ACC112 (cell line): ENCODE results near the gene SELENOF.

ENCODE experiments used
- H2AFZ ChIP-seq: fragments of 200-600 bp; sonication (generic); one replicate; pipeline ENCODE4 v1.6.0; 2017; ENCODE audit warnings: antibody characterized with exemption, low read length; ENCODE audit not compliant: unreplicated experiment
- H3K27ac ChIP-seq: fragments of 200-600 bp; sonication (generic); 2 replicates; pipeline ENCODE4 v1.5.1; 2014; ENCODE audit warnings: low read depth, mild to moderate bottlenecking, antibody characterized with exemption, low read length, moderate library complexity
- H3K27me3 ChIP-seq: fragments of 200-600 bp; sonication (generic); 2 replicates; pipeline ENCODE4 v1.6.1; 2014; ENCODE audit warnings: mild to moderate bottlenecking, antibody characterized with exemption, low read length, moderate library complexity, mixed read lengths; ENCODE audit not compliant: insufficient read depth
- H3K36me3 ChIP-seq: fragments of 200-600 bp; sonication (generic); 2 replicates; pipeline ENCODE4 v1.6.1; 2016; ENCODE audit warnings: mild to moderate bottlenecking, antibody characterized with exemption, low read length, moderate library complexity, mixed read lengths; ENCODE audit not compliant: insufficient read depth
- H3K4me1 ChIP-seq: fragments of 200-600 bp; sonication (generic); one replicate; pipeline ENCODE4 v1.6.1; 2016; ENCODE audit warnings: low read length, mixed read lengths; ENCODE audit not compliant: insufficient read depth, unreplicated experiment, control insufficient read depth
- H3K4me3 ChIP-seq: fragments of 200-600 bp; sonication (generic); 2 replicates; pipeline ENCODE4 v1.5.1; 2014; ENCODE audit warnings: mild to moderate bottlenecking, low read depth, low read length
- H3K79me2 ChIP-seq: fragments of 200-600 bp; sonication (generic); one replicate; pipeline ENCODE4 v1.6.0; 2016; ENCODE audit warnings: low read length; ENCODE audit not compliant: control insufficient read depth, unreplicated experiment, insufficient read depth

SELENOF gene

DNA sequence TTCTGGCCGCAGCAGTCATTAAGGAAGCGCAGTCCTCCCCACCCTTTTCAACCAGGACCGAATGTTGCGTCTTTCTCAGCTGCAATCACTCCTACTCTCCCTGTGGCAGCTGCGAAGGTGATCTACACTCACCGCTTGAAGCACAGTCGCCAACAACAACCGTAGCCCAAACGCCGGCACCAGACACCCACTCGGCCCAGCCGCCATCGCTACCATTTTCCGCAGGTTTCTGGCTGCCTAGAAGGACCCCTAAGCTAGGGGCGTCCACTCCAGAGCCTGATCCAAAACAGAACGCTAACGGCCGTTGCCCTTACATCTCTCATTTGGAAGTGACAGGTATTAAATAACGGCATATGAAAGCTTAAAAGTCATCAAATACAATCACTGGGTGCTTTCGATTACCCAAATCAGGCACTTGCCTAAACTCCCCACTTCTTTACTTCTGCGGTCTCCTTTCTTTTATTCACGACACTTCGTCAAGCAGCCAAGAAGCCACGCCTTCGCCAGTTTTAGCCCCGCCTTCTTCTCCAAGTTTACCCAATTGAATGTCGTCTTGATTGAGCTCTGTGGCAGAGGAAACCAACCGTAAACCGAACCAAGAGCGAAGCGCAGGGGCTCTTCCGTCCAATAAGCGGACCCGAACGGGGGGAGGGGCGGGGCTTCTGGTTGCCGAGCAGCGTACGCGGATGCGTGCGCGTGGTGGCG, at the start of gene SELENOF:
SELENOF (minus strand) TSS at position 231 of the 705 bp plus-strand sequence; CDS start at position 216, 15 bp downstream.
- peaks cover 14% of the 10 kb centered on the region for H3K4me1 ChIP-seq
- no peaks in the 10 kb centered on the region for H3K27me3 ChIP-seq
- peaks cover 72% of the 10 kb centered on the region for H3K79me2 ChIP-seq
- H3K4me3 ChIP-seq = peak within 1 kb of the TSS; percentile 89
- peak within 1 kb of the TSS; percentile 77 for H3K27ac ChIP-seq
- H2AFZ ChIP-seq = peak within 1 kb of the TSS; percentile 77
- no peaks in the 10 kb centered on the region for H3K36me3 ChIP-seq

DNA sequence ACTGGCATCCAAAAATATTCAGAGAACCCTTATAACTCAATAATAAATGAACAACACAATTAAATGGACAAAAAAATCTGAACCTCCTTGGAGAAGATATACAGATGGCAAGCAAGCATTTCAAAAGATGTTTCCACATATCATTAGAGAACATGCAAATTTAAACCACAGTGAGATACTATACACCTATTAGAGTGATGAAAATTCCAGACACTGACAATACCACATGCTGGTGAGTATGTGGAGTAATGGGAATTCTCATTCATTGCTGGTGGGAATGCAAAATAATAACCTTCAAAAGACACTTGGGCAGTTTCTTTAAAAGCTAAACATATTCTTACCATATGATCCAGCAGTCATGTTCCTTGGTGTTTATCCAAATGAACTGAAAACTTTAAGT, 46.6 kb upstream of the SELENOF start:
- Histone ChIP-seq H3K4me1 (no peaks in the 10 kb centered on the region), H3K27me3 (no peaks in the 10 kb centered on the region), H3K36me3 (no peaks in the 10 kb centered on the region; the same call in 1 of the 2 replicates), H3K4me3 (no peak overlapping the region), H3K79me2 (no peaks in the 10 kb centered on the region), H2AFZ (no peak overlapping the region), H3K27ac (no peak overlapping the region)

DNA sequence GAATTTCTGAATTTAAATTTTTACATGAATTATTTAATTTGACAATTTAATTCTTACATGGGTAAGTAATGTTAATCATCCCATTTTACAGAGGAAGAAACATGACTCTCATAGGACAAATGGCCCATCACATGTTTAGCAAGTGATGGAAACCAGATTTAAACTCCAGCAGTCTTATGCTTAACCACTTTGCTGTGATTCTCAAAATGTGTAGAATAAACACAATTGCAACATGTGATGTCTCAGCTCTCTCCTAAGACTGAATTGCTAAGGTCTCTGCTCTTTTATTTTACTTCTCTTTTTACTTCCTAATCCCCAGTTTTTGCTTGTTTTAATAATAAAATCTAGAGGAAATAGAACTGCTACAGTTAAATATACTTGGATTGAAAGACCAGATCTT, 43.3 kb upstream of the SELENOF start:
- no peaks in the 10 kb centered on the region; the same call in 1 of the 2 replicates for H3K36me3 ChIP-seq
- H2AFZ ChIP-seq = no peak overlapping the region
- no peaks in the 10 kb centered on the region for H3K4me1 ChIP-seq
- H3K27ac ChIP-seq = no peak overlapping the region
- H3K79me2 ChIP-seq = no peaks in the 10 kb centered on the region
- no peaks in the 10 kb centered on the region for H3K27me3 ChIP-seq
- H3K4me3 ChIP-seq = no peak overlapping the region

DNA sequence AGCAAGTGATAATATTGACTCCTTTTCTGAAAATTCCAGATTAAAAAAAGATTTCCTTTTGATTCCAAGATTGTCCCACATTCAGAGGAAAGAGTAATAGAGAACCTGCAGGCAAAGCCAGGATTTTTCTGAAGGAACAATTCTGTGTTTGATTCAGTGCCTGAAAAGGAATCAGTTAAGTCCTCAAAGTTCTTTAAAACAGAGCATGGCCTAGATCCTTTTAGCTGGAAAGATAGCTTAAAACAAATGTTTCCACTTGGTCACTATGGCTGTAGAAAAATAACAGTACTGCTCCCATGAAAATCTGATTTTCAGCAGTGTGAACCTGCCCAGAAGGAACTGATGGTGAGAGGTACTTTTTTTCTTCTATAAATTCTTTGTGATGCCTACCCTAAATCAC, 42.3 kb upstream of the SELENOF start:
- Histone ChIP-seq H3K27me3 (no peaks in the 10 kb centered on the region), H3K4me1 (no peaks in the 10 kb centered on the region), H3K79me2 (no peaks in the 10 kb centered on the region), H3K27ac (no peak overlapping the region), H2AFZ (no peak overlapping the region), H3K4me3 (no peak overlapping the region), H3K36me3 (no peaks in the 10 kb centered on the region; the same call in 1 of the 2 replicates)

GRCh38 chr1:86955678-86956077, 41.8 kb upstream of the SELENOF start:
- no peaks in the 10 kb centered on the region for H3K27me3 ChIP-seq
- peaks cover 2% of the 10 kb centered on the region for H3K79me2 ChIP-seq
- no peak overlapping the region for H2AFZ ChIP-seq
- H3K4me1 ChIP-seq = no peaks in the 10 kb centered on the region
- H3K27ac ChIP-seq = no peak overlapping the region
- H3K36me3 ChIP-seq = no peaks in the 10 kb centered on the region; the same call in 1 of the 2 replicates
- no peak overlapping the region for H3K4me3 ChIP-seq

DNA sequence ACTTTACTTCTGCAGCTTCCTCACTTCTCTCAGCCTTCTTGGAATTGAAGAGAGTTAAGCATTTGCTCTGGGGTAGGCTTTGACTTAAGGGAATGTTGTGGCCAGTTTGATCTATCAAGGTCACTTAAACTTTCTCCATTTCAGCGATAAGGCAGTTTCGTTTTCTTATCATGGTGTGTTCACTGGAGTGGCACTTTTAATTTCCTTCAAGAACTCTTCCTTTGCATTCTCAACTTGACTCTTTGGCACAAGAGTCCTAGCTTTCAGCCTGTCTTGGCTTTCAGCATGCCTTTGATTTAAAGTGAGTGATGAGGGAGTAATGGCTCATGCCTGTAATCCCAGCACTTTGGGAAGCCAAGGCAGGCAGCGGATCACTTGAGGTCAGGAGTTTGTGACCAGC, 39.2 kb upstream of the SELENOF start:
- peaks cover 8% of the 10 kb centered on the region for H3K79me2 ChIP-seq
- no peak overlapping the region for H3K27ac ChIP-seq

GRCh38 chr1:86951430-86951829, 37.5 kb upstream of the SELENOF start:
- H3K4me3 ChIP-seq = no peak overlapping the region
- H3K27ac ChIP-seq = no peak overlapping the region
- no peaks in the 10 kb centered on the region for H3K36me3 ChIP-seq
- H3K79me2 ChIP-seq = peaks cover 8% of the 10 kb centered on the region
- H3K4me1 ChIP-seq = no peaks in the 10 kb centered on the region
- H3K27me3 ChIP-seq = no peaks in the 10 kb centered on the region
- H2AFZ ChIP-seq = no peak overlapping the region

More for the DNA sequence above, 39.2 kb upstream of the SELENOF start:
- no peaks in the 10 kb centered on the region for H3K4me1 ChIP-seq
- H3K27me3 ChIP-seq = no peaks in the 10 kb centered on the region
- no peaks in the 10 kb centered on the region for H3K36me3 ChIP-seq
- no peak overlapping the region for H3K4me3 ChIP-seq
- no peak overlapping the region for H2AFZ ChIP-seq

- H3K27me3 ChIP-seq = no peaks in the 10 kb centered on the region
- no peak overlapping the region for H3K27ac ChIP-seq
- H3K36me3 ChIP-seq = no peaks in the 10 kb centered on the region
- peaks cover 8% of the 10 kb centered on the region for H3K79me2 ChIP-seq
- no peak overlapping the region for H2AFZ ChIP-seq
- H3K4me3 ChIP-seq = no peak overlapping the region
- H3K4me1 ChIP-seq = no peaks in the 10 kb centered on the region
Observed at GRCh38 chr1:86950712-86951419, 36.9 kb upstream of the SELENOF start.

DNA sequence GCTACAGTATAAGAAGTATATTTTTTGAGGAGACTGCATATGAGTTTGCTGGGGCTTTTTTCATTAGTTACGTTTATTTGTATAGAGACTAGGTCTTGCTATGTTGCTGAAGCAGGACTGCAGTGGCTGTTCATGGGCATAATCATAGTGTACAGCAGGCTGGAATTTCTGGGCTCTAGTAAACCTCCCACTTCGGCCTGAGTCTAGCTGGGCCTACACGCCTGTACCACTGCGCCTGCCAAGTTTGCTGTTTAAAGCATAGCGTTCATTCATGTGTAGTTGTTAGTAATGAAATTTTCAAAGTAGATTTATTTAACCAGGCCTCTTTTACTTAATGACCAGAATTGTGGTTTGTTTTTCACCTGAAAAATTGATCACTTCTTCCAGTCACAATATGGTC, 34.3 kb upstream of the SELENOF start:
- H3K4me1 ChIP-seq = no peaks in the 10 kb centered on the region
- no peak overlapping the region for H2AFZ ChIP-seq
- H3K4me3 ChIP-seq = no peak overlapping the region
- no peaks in the 10 kb centered on the region for H3K27me3 ChIP-seq
- H3K79me2 ChIP-seq = peaks cover 8% of the 10 kb centered on the region
- H3K36me3 ChIP-seq = no peaks in the 10 kb centered on the region
- H3K27ac ChIP-seq = no peak overlapping the region

- Histone ChIP-seq H3K79me2 (peaks cover 8% of the 10 kb centered on the region), H3K27ac (no peak overlapping the region), H2AFZ (no peak overlapping the region), H3K4me3 (no peak overlapping the region), H3K36me3 (no peaks in the 10 kb centered on the region), H3K4me1 (peaks cover 15% of the 10 kb centered on the region), H3K27me3 (no peaks in the 10 kb centered on the region)
Observed at GRCh38 chr1:86942743-86943142, 28.8 kb upstream of the SELENOF start.

GRCh38 chr1:86942042-86942441, 28.1 kb upstream of the SELENOF start:
- peaks cover 8% of the 10 kb centered on the region for H3K79me2 ChIP-seq
- H3K27ac ChIP-seq = no peak overlapping the region
- no peak overlapping the region for H3K4me3 ChIP-seq
- no peaks in the 10 kb centered on the region for H3K27me3 ChIP-seq
- no peaks in the 10 kb centered on the region for H3K36me3 ChIP-seq
- peaks cover 15% of the 10 kb centered on the region for H3K4me1 ChIP-seq
- H2AFZ ChIP-seq = no peak overlapping the region
